Endothelial cell of umbilical vein (primary cell): ENCODE results near the gene ANKRD12. TPM values are rescaled to one million over a fixed set of nuclear protein-coding genes. Genes with fewer than 3 reads are reported as not detected.

ENCODE experiments used
- BruUV-seq: library from RNA; stranded (reverse); fragments of 400-500 nt; replicated peaks from 2 replicates; lab custom pipeline; 2021; lab: Mats Ljungman, UMichigan
- CTCF ChIA-PET: fragments of 300-600, 350-600 bp; sonication (Branson Sonifier 250); formaldehyde crosslinking; loops from one replicate; lab custom pipeline; 2021; ENCODE audit warnings: antibody characterized with exemption, inconsistent platforms; lab: Charles Lee
- POLR2A ChIA-PET: fragments of 300-600, 350-600 bp; sonication (Branson Sonifier 250); formaldehyde crosslinking; loops from one replicate; lab custom pipeline; 2021; ENCODE audit warnings: antibody characterized with exemption, inconsistent platforms; lab: Charles Lee
- DNase-seq: peaks from one replicate; pipeline ENCODE4 v3.0.0-alpha.2; 2011; ENCODE audit warnings: low read depth, low spot score
- FAIRE-seq: peaks from 2 replicates; lab custom pipeline; 2011; peaks lifted over from hg19 to GRCh38; lab: Jason Lieb, UNC
- H2AFZ ChIP-seq: 2 replicates; pipeline ENCODE4 v1.6.0; 2012; ENCODE audit warnings: low read depth, low read length, control low read depth, inconsistent platforms
- H3K27ac ChIP-seq: 2 replicates; pipeline ENCODE4 v1.5.1; 2011; ENCODE audit warnings: low read depth, mild to moderate bottlenecking, control low read depth, low read length, moderate library complexity; ENCODE audit not compliant: insufficient read depth
- H3K27me3 ChIP-seq, 2 experiments: 2 replicates each; pipeline versions ENCODE4 v1.6.0 to v1.6.1; 2011; ENCODE audit warnings: low read length in 2 of 2, mixed read lengths in 1 of 2; ENCODE audit not compliant: control insufficient read depth in 2 of 2, insufficient read depth in 2 of 2
- H3K36me3 ChIP-seq, 2 experiments: 2 replicates in 1 of 2; 3 replicates in 1 of 2; pipeline ENCODE4 v1.5.1; 2011; ENCODE audit warnings: low read length in 2 of 2, mild to moderate bottlenecking in 1 of 2, moderate library complexity in 1 of 2; ENCODE audit not compliant: control insufficient read depth in 2 of 2, insufficient read depth in 2 of 2; ENCODE audit errors: extremely low read depth in 1 of 2
- H3K4me1 ChIP-seq: 3 replicates; pipeline ENCODE4 v1.5.1; 2011; ENCODE audit warnings: mild to moderate bottlenecking, low read length; ENCODE audit not compliant: control insufficient read depth, insufficient read depth; ENCODE audit errors: extremely low read depth
- H3K4me2 ChIP-seq: 2 replicates; pipeline ENCODE4 v1.6.1; 2011; ENCODE audit warnings: low read length, control low read depth, mixed read lengths; ENCODE audit not compliant: insufficient read depth
- H3K4me3 ChIP-seq, 3 experiments: fragments of 200-600 bp in 1 of 3; sonication (generic), shearing (Covaris generic) in 1 of 3; replicated peaks in 1 of 3; 2 replicates each; pipeline ENCODE4 v1.5.1; 2011 to 2016; ENCODE audit warnings: control low read depth in 3 of 3, low read length in 3 of 3, mild to moderate bottlenecking in 2 of 3, inconsistent platforms in 1 of 3, low read depth in 1 of 3, moderate library complexity in 1 of 3; ENCODE audit not compliant: insufficient read depth in 1 of 3
- H3K79me2 ChIP-seq: 2 replicates; pipeline ENCODE4 v1.6.0; 2012; ENCODE audit warnings: low read length, inconsistent platforms; ENCODE audit not compliant: control insufficient read depth, insufficient read depth
- H3K9ac ChIP-seq: replicated peaks from 2 replicates; pipeline ENCODE3; 2011; ENCODE audit warnings: low read length, control low read depth; ENCODE audit not compliant: insufficient read depth; ENCODE audit errors: extremely low read depth
- H3K9me1 ChIP-seq: replicated peaks from 3 replicates; pipeline ENCODE4 v1.6.0; 2011; ENCODE audit warnings: mild to moderate bottlenecking, low read length; ENCODE audit not compliant: control insufficient read depth, insufficient read depth; ENCODE audit errors: extremely low read depth
- H3K9me3 ChIP-seq: replicated peaks from 2 replicates; pipeline ENCODE4 v1.5.1; 2012; ENCODE audit warnings: low read length, inconsistent platforms; ENCODE audit not compliant: control insufficient read depth, insufficient read depth
- H4K20me1 ChIP-seq: replicated peaks from 2 replicates; pipeline ENCODE3; 2011; ENCODE audit warnings: mild to moderate bottlenecking, low read length; ENCODE audit not compliant: control insufficient read depth, insufficient read depth; ENCODE audit errors: extremely low read depth
- CTCF ChIP-seq, 2 donors: IDR thresholded peaks; 1 replicate in 1 of 2; 2 replicates in 1 of 2; pipeline ENCODE4 v1.5.1; 2011; ENCODE audit warnings: low read length in 2 of 2, mild to moderate bottlenecking in 2 of 2, moderate library complexity in 2 of 2, control low read depth in 1 of 2, inconsistent platforms in 1 of 2, low read depth in 1 of 2; ENCODE audit not compliant: insufficient read depth in 1 of 2; ENCODE audit errors: extremely low read depth in 1 of 2
- EZH2 ChIP-seq: IDR thresholded peaks from 2 replicates; pipeline ENCODE4 v1.6.1; 2012; ENCODE audit warnings: borderline replicate concordance, low read depth, mild to moderate bottlenecking, moderate library complexity, low read length, inconsistent platforms; ENCODE audit not compliant: severe bottlenecking
- FOS ChIP-seq: IDR thresholded peaks from 2 replicates; pipeline ENCODE4 v1.6.1; 2011; ENCODE audit warnings: mild to moderate bottlenecking, low read length, moderate library complexity, borderline replicate concordance; ENCODE audit not compliant: insufficient read depth
- GATA2 ChIP-seq: IDR thresholded peaks from 2 replicates; pipeline ENCODE4 v1.7.0; 2011; ENCODE audit warnings: low read depth, mild to moderate bottlenecking, moderate library complexity, mixed read lengths, low read length; ENCODE audit not compliant: insufficient read length, insufficient read depth
- JUN ChIP-seq: IDR thresholded peaks from 2 replicates; pipeline ENCODE4 v1.6.1; 2011; ENCODE audit warnings: borderline replicate concordance, low read depth; ENCODE audit not compliant: insufficient read length, insufficient read depth
- MYC ChIP-seq: IDR thresholded peaks from one replicate; pipeline ENCODE4 v1.6.1; 2011; ENCODE audit warnings: mild to moderate bottlenecking, low read depth, low read length
- POLR2A ChIP-seq: IDR thresholded peaks from 2 replicates; pipeline ENCODE4 v1.6.1; 2012; ENCODE audit warnings: low read depth, mild to moderate bottlenecking, control low read depth, low read length
- POLR2AphosphoS5 ChIP-seq: IDR thresholded peaks from 2 replicates; pipeline ENCODE4 v1.6.1; 2012; ENCODE audit warnings: low read depth, mild to moderate bottlenecking, control low read depth, low read length, moderate library complexity; ENCODE audit not compliant: insufficient read depth
- dilution Hi-C: fragments of 300-500 bp; cut with MboI; formaldehyde crosslinking; loops from one replicate; pipeline ENCODE4 v1.15.0; 2019; ENCODE audit warnings: low sequenced_read_pairs; ENCODE audit not compliant: extremely low pct_ligation_motif_present
- intact Hi-C: fragments of 100-400 bp; cut with micrococcal nuclease; formaldehyde crosslinking; loops from one replicate; pipeline ENCODE4 v1.10.0; 2022
- polyA plus RNA-seq, 4 experiments: library from polyadenylated mRNA; depleted of rRNA in 3 of 4; stranded (reverse) in 3 of 4; unstranded in 1 of 4; fragments of >200 nt; gene quantifications; 2 replicates each; pipeline versions ENCODE4 v1.2.1 to v1.2.3, GENCODE V29; 2011 to 2012; ENCODE audit warnings: missing spikeins in 1 of 4
- total RNA-seq: library from RNA; stranded (reverse); gene quantifications from 2 replicates; pipeline ENCODE4 v1.2.3, GENCODE V29; 2021
- TF ChIP-seq, protein P1 (sequence below): IDR thresholded peaks from 2 replicates; pipeline ENCODE4 v1.6.1; 2011; ENCODE audit not compliant: insufficient read depth, insufficient read length

ANKRD12 gene
- total and polyA plus RNA-seq, 2 donors (not counting 3 experiments of a cell fraction or from before 2014, with no cell fraction given): 1.5 to 25.4 TPM

DNA sequence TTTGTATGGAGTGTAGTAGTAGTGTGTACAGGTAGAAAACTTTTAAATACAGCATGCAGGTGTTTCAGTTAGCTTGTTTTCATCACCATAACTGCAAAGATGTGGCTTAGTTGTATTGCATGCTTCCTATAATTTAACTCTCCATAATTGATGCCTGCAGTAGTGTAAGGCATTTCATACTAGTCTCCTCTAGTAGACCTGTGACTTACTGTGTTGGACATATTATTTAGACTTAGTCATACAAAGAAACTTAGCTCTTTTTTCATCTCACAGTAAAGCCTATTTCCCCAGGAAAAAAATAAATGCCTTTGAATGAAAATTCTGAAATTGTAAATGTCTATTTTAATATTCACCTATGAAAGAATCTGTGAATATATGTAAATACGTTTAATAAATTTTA lies 145.2 kb downstream of the ANKRD12 start:
- no peak overlapping the region for H3K4me3 ChIP-seq
- no peak overlapping the region for H2AFZ ChIP-seq
- DNase-seq (no peak), FAIRE-seq (no peak)
- H3K27ac ChIP-seq: no peak overlapping the region
- H3K4me1 ChIP-seq: no peaks in the 10 kb centered on the region
- intact Hi-C loops (loop anchor here (10.0 kb wide), 1 partner anchor 233 kb away; no protein-coding TSS in a partner anchor), dilution Hi-C loops (no loop called here)
- no peaks in the 10 kb centered on the region for H3K9me1 ChIP-seq
- no peaks in the 10 kb centered on the region for H3K79me2 ChIP-seq
- no peak for TF ChIP-seq JUN
- TF ChIP-seq FOS: no peak
- TF ChIP-seq CTCF (IDR thresholded peaks at IDR 0.05; ENCODE audit: extremely low read depth in 1 of 2, insufficient read depth in 1 of 2, low read depth in 1 of 2, low read length in 2 of 2): no peak
- no peak for TF ChIP-seq MYC
- no peak for TF ChIP-seq GATA2
- TF ChIP-seq, protein P1, sequence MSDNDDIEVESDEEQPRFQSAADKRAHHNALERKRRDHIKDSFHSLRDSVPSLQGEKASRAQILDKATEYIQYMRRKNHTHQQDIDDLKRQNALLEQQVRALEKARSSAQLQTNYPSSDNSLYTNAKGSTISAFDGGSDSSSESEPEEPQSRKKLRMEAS: no peak
- TF ChIP-seq EZH2: no peak
- no peak for TF ChIP-seq POLR2AphosphoS5
- TF ChIP-seq POLR2A: no peak
- no peaks in the 10 kb centered on the region for H4K20me1 ChIP-seq
- peaks cover 0 to 4% of the 10 kb centered on the region in 2 experiments for H3K36me3 ChIP-seq
- no peaks in the 10 kb centered on the region for H3K9me3 ChIP-seq
- H3K9ac ChIP-seq: no peak overlapping the region
- ChIA-PET POLR2A (no interaction called here), CTCF (interaction anchor here (1.2 kb wide), 1 partner anchor 235 kb away, joined by 4 read pairs; no protein-coding TSS in a partner anchor)
- H3K27me3 ChIP-seq: no peaks in the 10 kb centered on the region
- TSS peak; percentile 15 for BruUV-seq
- no peak overlapping the region for H3K4me2 ChIP-seq
